GM12874 (cell line): ENCODE results near the gene ARHGEF38.

Experiments used
- TF ChIP-seq, protein P1 (sequence below): IDR thresholded peaks from 2 replicates; pipeline ENCODE4 v1.5.1; 2011; ENCODE audit warnings: low read depth, mild to moderate bottlenecking, control low read depth, low read length, moderate library complexity; ENCODE audit not compliant: insufficient read depth

ARHGEF38 gene, protein sequence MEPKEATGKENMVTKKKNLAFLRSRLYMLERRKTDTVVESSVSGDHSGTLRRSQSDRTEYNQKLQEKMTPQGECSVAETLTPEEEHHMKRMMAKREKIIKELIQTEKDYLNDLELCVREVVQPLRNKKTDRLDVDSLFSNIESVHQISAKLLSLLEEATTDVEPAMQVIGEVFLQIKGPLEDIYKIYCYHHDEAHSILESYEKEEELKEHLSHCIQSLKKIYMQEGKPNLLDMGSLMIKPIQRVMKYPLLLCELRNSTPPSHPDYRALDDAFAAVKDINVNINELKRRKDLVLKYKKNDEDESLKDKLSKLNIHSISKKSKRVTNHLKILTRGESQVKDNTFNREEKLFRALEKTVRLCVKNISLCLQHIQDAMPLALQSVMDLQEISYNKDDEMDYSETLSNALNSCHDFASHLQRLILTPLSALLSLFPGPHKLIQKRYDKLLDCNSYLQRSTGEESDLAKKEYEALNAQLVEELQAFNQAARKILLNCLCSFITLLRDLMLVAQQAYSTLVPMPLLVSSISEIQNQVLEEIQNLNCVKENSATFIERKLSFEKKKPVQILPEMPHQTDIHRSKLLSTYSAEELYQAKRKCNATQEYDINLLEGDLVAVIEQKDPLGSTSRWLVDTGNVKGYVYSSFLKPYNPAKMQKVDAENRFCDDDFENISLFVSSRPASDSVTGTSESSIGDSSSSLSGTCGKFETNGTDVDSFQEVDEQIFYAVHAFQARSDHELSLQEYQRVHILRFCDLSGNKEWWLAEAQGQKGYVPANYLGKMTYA

GRCh38 chr4:105551965-105552746 lies at the start of gene ARHGEF38:
ARHGEF38 (plus strand) TSS chr4:105552620; CDS start chr4:105552766, 146 bp downstream.
- TF ChIP-seq, protein P1, sequence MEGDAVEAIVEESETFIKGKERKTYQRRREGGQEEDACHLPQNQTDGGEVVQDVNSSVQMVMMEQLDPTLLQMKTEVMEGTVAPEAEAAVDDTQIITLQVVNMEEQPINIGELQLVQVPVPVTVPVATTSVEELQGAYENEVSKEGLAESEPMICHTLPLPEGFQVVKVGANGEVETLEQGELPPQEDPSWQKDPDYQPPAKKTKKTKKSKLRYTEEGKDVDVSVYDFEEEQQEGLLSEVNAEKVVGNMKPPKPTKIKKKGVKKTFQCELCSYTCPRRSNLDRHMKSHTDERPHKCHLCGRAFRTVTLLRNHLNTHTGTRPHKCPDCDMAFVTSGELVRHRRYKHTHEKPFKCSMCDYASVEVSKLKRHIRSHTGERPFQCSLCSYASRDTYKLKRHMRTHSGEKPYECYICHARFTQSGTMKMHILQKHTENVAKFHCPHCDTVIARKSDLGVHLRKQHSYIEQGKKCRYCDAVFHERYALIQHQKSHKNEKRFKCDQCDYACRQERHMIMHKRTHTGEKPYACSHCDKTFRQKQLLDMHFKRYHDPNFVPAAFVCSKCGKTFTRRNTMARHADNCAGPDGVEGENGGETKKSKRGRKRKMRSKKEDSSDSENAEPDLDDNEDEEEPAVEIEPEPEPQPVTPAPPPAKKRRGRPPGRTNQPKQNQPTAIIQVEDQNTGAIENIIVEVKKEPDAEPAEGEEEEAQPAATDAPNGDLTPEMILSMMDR = no peak

DNA sequence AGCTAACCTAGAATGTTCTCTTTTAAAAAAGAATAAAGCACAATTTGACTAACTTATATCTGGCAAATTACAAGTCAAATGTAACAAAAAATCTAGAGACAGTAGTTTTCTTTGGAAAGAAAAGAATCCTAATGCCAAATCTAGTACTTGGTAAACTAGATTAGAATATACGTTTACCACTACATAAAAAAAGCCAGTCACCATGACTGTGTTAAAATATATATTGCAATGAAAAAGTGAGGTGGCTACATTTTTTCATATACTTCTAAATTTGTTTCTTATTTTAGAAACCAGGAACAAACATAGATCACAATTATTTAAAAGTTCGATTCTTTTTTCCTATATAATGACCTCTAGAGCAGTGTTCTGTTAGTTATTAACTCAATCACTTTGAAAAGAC lies 48.9 kb upstream of the ARHGEF38 start:
- TF ChIP-seq, protein P1 = no peak

GRCh38 chr4:105504744-105505143 lies 47.7 kb upstream of the ARHGEF38 start:
- TF ChIP-seq, protein P1 = no peak

- TF ChIP-seq, protein P1 = no peak
Observed at GRCh38 chr4:105509291-105509690, 43.1 kb upstream of the ARHGEF38 start.

GRCh38 chr4:105509714-105510113 lies 42.7 kb upstream of the ARHGEF38 start:
- TF ChIP-seq, protein P1 = no peak

DNA sequence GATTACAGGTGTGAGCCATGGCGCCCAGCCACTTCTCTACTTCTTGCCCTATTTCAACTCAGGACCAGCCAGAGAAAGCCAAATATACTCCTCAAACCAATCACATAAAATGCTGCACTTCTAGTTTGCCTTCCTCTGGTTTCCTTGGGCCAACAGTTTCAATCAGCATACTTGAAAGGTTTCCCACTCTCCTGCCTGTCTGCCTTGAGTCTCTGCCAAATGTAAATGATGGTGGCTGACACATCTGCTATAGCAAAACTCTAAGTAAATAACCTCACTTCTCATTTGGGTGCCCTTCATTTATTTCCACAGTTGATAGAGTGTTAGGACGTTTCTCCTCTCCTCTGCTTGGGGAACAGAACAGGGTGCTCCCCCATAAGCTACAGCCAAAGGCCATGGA lies 42.2 kb upstream of the ARHGEF38 start:
- TF ChIP-seq, protein P1 = no peak
